DOHH2 (cell line): Measurements from ENCODE around the gene MIB2.

Source experiments
- H3F3A ChIP-seq: fragments of 200-600 bp; sonication (generic), shearing (Covaris generic); 2 replicates; pipeline ENCODE4 v1.6.0; 2016; ENCODE audit warnings: antibody characterized with exemption, mild to moderate bottlenecking; ENCODE audit not compliant: control insufficient read depth, insufficient read depth
- H3K27ac ChIP-seq: fragments of 200-600 bp; sonication (generic); 2 replicates; pipeline ENCODE4 v1.5.1; 2014; ENCODE audit warnings: low read depth, mild to moderate bottlenecking, low read length, moderate library complexity
- H3K27me3 ChIP-seq: fragments of 200-600 bp; sonication (generic); 2 replicates; pipeline ENCODE4 v1.6.1; 2014; ENCODE audit warnings: mild to moderate bottlenecking, low read length, mixed read lengths; ENCODE audit not compliant: control insufficient read depth
- H3K36me3 ChIP-seq: fragments of 200-600 bp; sonication (generic); 2 replicates; pipeline ENCODE4 v1.6.1; 2014; ENCODE audit warnings: mild to moderate bottlenecking, low read length, moderate library complexity, mixed read lengths; ENCODE audit not compliant: control insufficient read depth
- H3K4me1 ChIP-seq: fragments of 200-600 bp; sonication (generic); 2 replicates; pipeline ENCODE4 v1.6.1; 2014; ENCODE audit warnings: mild to moderate bottlenecking, low read length, mixed read lengths; ENCODE audit not compliant: control insufficient read depth
- H3K4me2 ChIP-seq: fragments of 200-600 bp; sonication (generic); 2 replicates; pipeline ENCODE4 v1.6.0; 2014; ENCODE audit warnings: mild to moderate bottlenecking, low read length, moderate library complexity
- H3K4me3 ChIP-seq: fragments of 200-600 bp; sonication (generic); 2 replicates; pipeline ENCODE4 v1.5.1; 2014; ENCODE audit warnings: mild to moderate bottlenecking, low read length, mixed read lengths
- H3K79me2 ChIP-seq: fragments of 200-600 bp; sonication (generic); 2 replicates; pipeline ENCODE4 v1.6.1; 2014; ENCODE audit warnings: mild to moderate bottlenecking, low read length, mixed read lengths; ENCODE audit not compliant: control insufficient read depth
- H3K9me2 ChIP-seq: fragments of 200-600 bp; sonication (generic); replicated peaks from 2 replicates; pipeline ENCODE4 v1.6.1; 2014; ENCODE audit warnings: mild to moderate bottlenecking, low read length, mixed read lengths; ENCODE audit not compliant: control insufficient read depth
- H3K9me3 ChIP-seq: fragments of 200-600 bp; sonication (generic); 2 replicates; pipeline ENCODE4 v1.6.1; 2014; ENCODE audit warnings: antibody characterized with exemption, low read length, mixed read lengths; ENCODE audit not compliant: control insufficient read depth, insufficient read depth
- H4K20me1 ChIP-seq: fragments of 200-600 bp; sonication (generic); 2 replicates; pipeline ENCODE4 v1.6.0; 2014; ENCODE audit warnings: low read depth, mild to moderate bottlenecking, antibody characterized with exemption, low read length, moderate library complexity; ENCODE audit not compliant: control insufficient read depth, insufficient read depth
- CTCF ChIP-seq: fragments of 200-600 bp; sonication (generic); IDR thresholded peaks from one replicate; pipeline ENCODE4 v1.5.1; 2014; ENCODE audit warnings: antibody characterized with exemption, mild to moderate bottlenecking, low read depth, low read length; ENCODE audit not compliant: poor library complexity, severe bottlenecking
- EZH2phosphoT487 ChIP-seq: fragments of 200-600 bp; sonication (generic); IDR thresholded peaks from 2 replicates; pipeline ENCODE4 v1.6.1; 2017; ENCODE audit warnings: borderline replicate concordance, mild to moderate bottlenecking, antibody characterized with exemption, low read length, moderate library complexity, mixed read lengths

The MIB2 gene

GRCh38 chr1:1577367-1578011 is 37.8 kb upstream of the MIB2 start:
- H3K27ac ChIP-seq = no peak overlapping the region
- no peak for TF ChIP-seq EZH2phosphoT487
- TF ChIP-seq CTCF = no peak
- H3K79me2 ChIP-seq = peaks cover 36% of the 10 kb centered on the region
- H3K4me2 ChIP-seq = no peak overlapping the region
- no peak overlapping the region for H3K4me3 ChIP-seq
- H4K20me1 ChIP-seq = peaks cover 4% of the 10 kb centered on the region; the same call in 1 of the 2 replicates
- H3K9me2 ChIP-seq = no peaks in the 10 kb centered on the region
- no peaks in the 10 kb centered on the region for H3F3A ChIP-seq
- no peaks in the 10 kb centered on the region for H3K9me3 ChIP-seq
- H3K27me3 ChIP-seq = peaks cover 3% of the 10 kb centered on the region; the same call in 1 of the 2 replicates
- peaks cover 21% of the 10 kb centered on the region for H3K4me1 ChIP-seq
- peaks cover 15% of the 10 kb centered on the region for H3K36me3 ChIP-seq

DNA sequence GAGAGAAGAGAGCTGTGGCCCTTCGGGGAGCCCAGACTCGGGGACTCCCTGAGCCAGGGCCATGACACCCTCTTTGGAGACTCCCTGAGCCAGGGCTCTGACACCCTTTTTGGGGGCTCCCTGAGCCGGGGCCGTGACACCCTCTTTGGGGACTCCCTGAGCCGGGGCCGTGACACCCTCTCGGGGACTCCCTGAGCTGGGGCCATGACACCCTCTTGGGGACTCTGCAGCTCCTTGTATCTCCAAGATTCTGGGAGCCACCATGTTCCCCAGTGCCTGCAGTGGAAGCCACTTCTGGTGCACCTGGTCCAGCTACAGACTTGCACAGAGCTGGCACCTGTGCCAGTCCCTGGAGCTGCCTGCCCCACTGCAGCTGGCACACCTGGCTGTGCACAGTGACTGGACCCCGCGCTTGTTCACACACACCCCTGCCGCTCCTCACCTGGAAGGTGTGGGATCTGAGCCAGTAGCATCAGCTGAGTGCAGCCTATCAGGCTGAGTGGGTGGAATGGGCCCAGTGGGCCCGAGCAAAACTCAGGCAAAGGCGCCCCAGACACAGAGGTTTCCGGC is 36.8 kb upstream of the MIB2 start:
- H3K9me2 ChIP-seq = no peaks in the 10 kb centered on the region
- H3K9me3 ChIP-seq = no peaks in the 10 kb centered on the region
- H3K4me2 ChIP-seq = no peak overlapping the region
- peaks cover 3% of the 10 kb centered on the region; the same call in 1 of the 2 replicates for H4K20me1 ChIP-seq
- H3K79me2 ChIP-seq = peaks cover 26% of the 10 kb centered on the region
- TF ChIP-seq EZH2phosphoT487 (no peak), CTCF (no peak)
- peaks cover 6% of the 10 kb centered on the region; the same call in 1 of the 2 replicates for H3K27me3 ChIP-seq
- peaks cover 8% of the 10 kb centered on the region for H3K36me3 ChIP-seq
- no peak overlapping the region for H3K27ac ChIP-seq
- no peaks in the 10 kb centered on the region for H3F3A ChIP-seq
- H3K4me1 ChIP-seq = peaks cover 12% of the 10 kb centered on the region
- no peak overlapping the region for H3K4me3 ChIP-seq

GRCh38 chr1:1582585-1583346 is 32.5 kb upstream of the MIB2 start:
- H3K4me2 ChIP-seq = no peak overlapping the region
- no peaks in the 10 kb centered on the region for H4K20me1 ChIP-seq
- H3F3A ChIP-seq = no peaks in the 10 kb centered on the region
- no peak for TF ChIP-seq EZH2phosphoT487
- TF ChIP-seq CTCF = no peak
- H3K4me1 ChIP-seq = no peaks in the 10 kb centered on the region
- H3K27ac ChIP-seq = no peak overlapping the region
- H3K79me2 ChIP-seq = no peaks in the 10 kb centered on the region
- H3K9me2 ChIP-seq = no peaks in the 10 kb centered on the region
- H3K9me3 ChIP-seq = no peaks in the 10 kb centered on the region
- H3K27me3 ChIP-seq = peaks cover 6% of the 10 kb centered on the region; the same call in 1 of the 2 replicates
- no peak overlapping the region for H3K4me3 ChIP-seq
- H3K36me3 ChIP-seq = no peaks in the 10 kb centered on the region
